ENCODE data around the gene SFT2D3.

The SFT2D3 gene

GRCh38 chr2:127664065-127664894, 37.0 kb upstream of the SFT2D3 start:
- no peak for DNase-seq

GRCh38 chr2:127664895-127665225, 36.4 kb upstream of the SFT2D3 start:
- DNase-seq: no peak

GRCh38 chr2:127665267-127665893, 35.9 kb upstream of the SFT2D3 start:
- no peak for DNase-seq

- DNase-seq: no peak
Measured at GRCh38 chr2:127669056-127669455, 32.2 kb upstream of the SFT2D3 start.

GRCh38 chr2:127670055-127670956, 31.0 kb upstream of the SFT2D3 start:
- no peak for DNase-seq

GRCh38 chr2:127670957-127671290, 30.4 kb upstream of the SFT2D3 start:
- no peak for DNase-seq

- DNase-seq: no peak
Measured at GRCh38 chr2:127671557-127672302, 29.6 kb upstream of the SFT2D3 start.

- DNase-seq: no peak
Measured at GRCh38 chr2:127672341-127673224, 28.7 kb upstream of the SFT2D3 start.

- DNase-seq: no peak
Measured at GRCh38 chr2:127673291-127674069, 27.8 kb upstream of the SFT2D3 start.

- peak in 1 of 58 donors; percentile 43 for DNase-seq
Measured at GRCh38 chr2:127674241-127675209, 26.8 kb upstream of the SFT2D3 start.

GRCh38 chr2:127675331-127676261, 25.7 kb upstream of the SFT2D3 start, which contains the start of gene LIMS2:
LIMS2 (minus strand) TSS chr2:127675530; CDS start chr2:127675024, 506 bp downstream.
- DNase-seq: peak in 2 of 58 donors; percentile 20 to 29

GRCh38 chr2:127676906-127677305, 24.4 kb upstream of the SFT2D3 start:
- no peak for DNase-seq

GRCh38 chr2:127678531-127678930, 22.8 kb upstream of the SFT2D3 start:
- DNase-seq: no peak

- DNase-seq: no peak
Measured at GRCh38 chr2:127678991-127679390, 22.3 kb upstream of the SFT2D3 start.

GRCh38 chr2:127679680-127680361, 21.5 kb upstream of the SFT2D3 start:
- DNase-seq: no peak

- no peak for DNase-seq
Measured at GRCh38 chr2:127680706-127681287, 20.5 kb upstream of the SFT2D3 start.
